ENCODE measurements around the gene ELAPOR1.
A peak's percentile ranks its signal among the peaks of the same experiment; 100 is the strongest.

The ELAPOR1 gene

GRCh38 chr1:109113590-109114341, at the start of gene ELAPOR1:
Gene ELAPOR1 (plus strand): TSS chr1:109114115. CDS start chr1:109114184, 69 bp downstream.
- no peak for TF ChIP-seq CTCF (IDR thresholded peaks at IDR 0.05; ENCODE audit: insufficient read depth, low read length, missing control alignments)
- DNase-seq (ENCODE audit: low read depth, low spot score) = no peak
- ChIA-PET CTCF (interaction anchor here (0.6 to 6.4 kb wide), 30 partner anchors 9 to 497 kb away, joined by 3 to 76 read pairs (median 5); partner anchors contain the start of genes SARS1, TMEM167B and WDR47), POLR2A (no interaction called here)
- peak within 1 kb of the TSS; percentile 46 for H3K4me3 ChIP-seq (ENCODE audit: low read depth, low read length)

GRCh38 chr1:109065137-109065536, 48.8 kb upstream of the ELAPOR1 start:
- no peak for TF ChIP-seq CTCF (IDR thresholded peaks at IDR 0.05; ENCODE audit: insufficient read depth, low read length, missing control alignments)
- no peak overlapping the region for H3K4me3 ChIP-seq (ENCODE audit: low read depth, low read length)
- ChIA-PET POLR2A (no interaction called here), CTCF (interaction anchor here (0.8 kb wide), 1 partner anchor 35 kb away, joined by 3 read pairs; no protein-coding TSS in a partner anchor)
- no peak for DNase-seq (ENCODE audit: low read depth, low spot score)

GRCh38 chr1:109067883-109068282, 46.0 kb upstream of the ELAPOR1 start:
- TF ChIP-seq CTCF (IDR thresholded peaks at IDR 0.05; ENCODE audit: insufficient read depth, low read length, missing control alignments) = no peak
- ChIA-PET CTCF (no interaction called here), POLR2A (interaction anchor here (0.6 to 1.5 kb wide), 2 partner anchors 22 to 33 kb away, joined by 4 read pairs; no protein-coding TSS in a partner anchor)
- H3K4me3 ChIP-seq (ENCODE audit: low read depth, low read length) = no peak overlapping the region
- no peak for DNase-seq (ENCODE audit: low read depth, low spot score)

GRCh38 chr1:109069294-109069693, 44.6 kb upstream of the ELAPOR1 start:
- POLR2A ChIA-PET = no interaction called here
- no peak for DNase-seq (ENCODE audit: low read depth, low spot score)
- CTCF ChIA-PET = no interaction called here
- H3K4me3 ChIP-seq (ENCODE audit: low read depth, low read length) = no peak overlapping the region
- no peak for TF ChIP-seq CTCF (IDR thresholded peaks at IDR 0.05; ENCODE audit: insufficient read depth, low read length, missing control alignments)

GRCh38 chr1:109075531-109076490, 38.1 kb upstream of the ELAPOR1 start, which contains the start of gene TAF13:
Gene TAF13 (minus strand): TSS chr1:109076003. CDS start chr1:109075947, 56 bp downstream.
- TF ChIP-seq CTCF (IDR thresholded peaks at IDR 0.05; ENCODE audit: insufficient read depth, low read length, missing control alignments) = peak; percentile 36
- peak; percentile 82 for DNase-seq (ENCODE audit: low read depth, low spot score)
- POLR2A ChIA-PET = interaction anchor here (0.5 to 1.5 kb wide), 11 partner anchors 11 to 363 kb away, joined by 3 to 12 read pairs (median 3); partner anchors contain the start of genes TMEM167B and WDR47
- CTCF ChIA-PET = interaction anchor here (1.0 to 2.3 kb wide), 6 partner anchors 9 to 24 kb away, joined by 3 to 11 read pairs (median 4); partner anchors contain the start of gene TMEM167B
- peak within 1 kb of the TSS; percentile 87 for H3K4me3 ChIP-seq (ENCODE audit: low read depth, low read length)
